Islet of Langerhans (tissue), 1 donor: ENCODE measurements around the gene MUC22.
A peak's percentile ranks its signal among the peaks of the same experiment; 100 is the strongest.
"Not testable (repeated sequence)": the region's sequence is repeated elsewhere in the genome, so short reads cannot be mapped to it uniquely, and the experiment has no call there.

Source experiments
- FAIRE-seq: peaks from one replicate; lab custom pipeline; 2011; peaks lifted over from hg19 to GRCh38; lab: Jason Lieb, UNC

The MUC22 gene

GRCh38 chr6:31038559-31038958 is 28.3 kb downstream of the MUC22 start:
- FAIRE-seq: no peak

- no peak for FAIRE-seq
These were observed 30.5 kb downstream of the MUC22 start for GRCh38 chr6:31040801-31041200.

GRCh38 chr6:31041372-31041974 is 31.2 kb downstream of the MUC22 start:
- no peak for FAIRE-seq

GRCh38 chr6:31042806-31043205 is 32.5 kb downstream of the MUC22 start:
- no peak for FAIRE-seq

GRCh38 chr6:31048099-31048498 is 37.8 kb downstream of the MUC22 start:
- no peak for FAIRE-seq

GRCh38 chr6:31049518-31049917 is 39.2 kb downstream of the MUC22 start:
- FAIRE-seq: no peak

- not testable (repeated sequence) for FAIRE-seq
These were observed 42.9 kb downstream of the MUC22 start for GRCh38 chr6:31053187-31053586.

GRCh38 chr6:31053873-31054272 is 43.6 kb downstream of the MUC22 start:
- no peak for FAIRE-seq

- FAIRE-seq: no peak
These were observed 45.2 kb downstream of the MUC22 start for GRCh38 chr6:31055441-31055840.

GRCh38 chr6:31057426-31058003 is 47.2 kb downstream of the MUC22 start:
- no peak for FAIRE-seq

GRCh38 chr6:31058128-31058894 is 48.0 kb downstream of the MUC22 start:
- FAIRE-seq: no peak

GRCh38 chr6:31060145-31060544 is 49.9 kb downstream of the MUC22 start:
- no peak for FAIRE-seq

- no peak for FAIRE-seq
These were observed 53.7 kb downstream of the MUC22 start for GRCh38 chr6:31063906-31064435.

GRCh38 chr6:31065556-31065955 is 55.3 kb downstream of the MUC22 start:
- FAIRE-seq: no peak

GRCh38 chr6:31067028-31067427 is 56.8 kb downstream of the MUC22 start:
- FAIRE-seq: not testable (repeated sequence)

GRCh38 chr6:31067891-31068668 is 57.8 kb downstream of the MUC22 start:
- FAIRE-seq: not testable (repeated sequence)

GRCh38 chr6:31068669-31069340 is 58.5 kb downstream of the MUC22 start:
- FAIRE-seq: peak; percentile 80

GRCh38 chr6:31070711-31071197 is 60.5 kb downstream of the MUC22 start:
- FAIRE-seq: no peak

GRCh38 chr6:31074401-31074800 is 64.1 kb downstream of the MUC22 start:
- no peak for FAIRE-seq

GRCh38 chr6:31075528-31075927 is 65.3 kb downstream of the MUC22 start:
- no peak for FAIRE-seq

GRCh38 chr6:31076611-31077010 is 66.3 kb downstream of the MUC22 start:
- FAIRE-seq: no peak
